ENCODE results near the gene VGLL4. TPM values are rescaled to one million over a fixed set of nuclear protein-coding genes. Genes with fewer than 3 reads are reported as not detected.

The VGLL4 gene
- total RNA-seq, 1 donor from 2014 or later, result 82.6 TPM

GRCh38 chr3:11563159-11563864, 80.4 kb downstream of the VGLL4 start:
- H3K36me3 ChIP-seq, result no peaks in the 10 kb centered on the region
- TF ChIP-seq EZH2 (IDR thresholded peaks at IDR 0.05) (no peak), EZH2phosphoT487 (IDR thresholded peaks at IDR 0.05) (no peak)
- TF ChIP-seq, protein P1, sequence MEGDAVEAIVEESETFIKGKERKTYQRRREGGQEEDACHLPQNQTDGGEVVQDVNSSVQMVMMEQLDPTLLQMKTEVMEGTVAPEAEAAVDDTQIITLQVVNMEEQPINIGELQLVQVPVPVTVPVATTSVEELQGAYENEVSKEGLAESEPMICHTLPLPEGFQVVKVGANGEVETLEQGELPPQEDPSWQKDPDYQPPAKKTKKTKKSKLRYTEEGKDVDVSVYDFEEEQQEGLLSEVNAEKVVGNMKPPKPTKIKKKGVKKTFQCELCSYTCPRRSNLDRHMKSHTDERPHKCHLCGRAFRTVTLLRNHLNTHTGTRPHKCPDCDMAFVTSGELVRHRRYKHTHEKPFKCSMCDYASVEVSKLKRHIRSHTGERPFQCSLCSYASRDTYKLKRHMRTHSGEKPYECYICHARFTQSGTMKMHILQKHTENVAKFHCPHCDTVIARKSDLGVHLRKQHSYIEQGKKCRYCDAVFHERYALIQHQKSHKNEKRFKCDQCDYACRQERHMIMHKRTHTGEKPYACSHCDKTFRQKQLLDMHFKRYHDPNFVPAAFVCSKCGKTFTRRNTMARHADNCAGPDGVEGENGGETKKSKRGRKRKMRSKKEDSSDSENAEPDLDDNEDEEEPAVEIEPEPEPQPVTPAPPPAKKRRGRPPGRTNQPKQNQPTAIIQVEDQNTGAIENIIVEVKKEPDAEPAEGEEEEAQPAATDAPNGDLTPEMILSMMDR (IDR thresholded peaks at IDR 0.05), result no peak
- H3K4me1 ChIP-seq, result peaks cover 3% of the 10 kb centered on the region

DNA sequence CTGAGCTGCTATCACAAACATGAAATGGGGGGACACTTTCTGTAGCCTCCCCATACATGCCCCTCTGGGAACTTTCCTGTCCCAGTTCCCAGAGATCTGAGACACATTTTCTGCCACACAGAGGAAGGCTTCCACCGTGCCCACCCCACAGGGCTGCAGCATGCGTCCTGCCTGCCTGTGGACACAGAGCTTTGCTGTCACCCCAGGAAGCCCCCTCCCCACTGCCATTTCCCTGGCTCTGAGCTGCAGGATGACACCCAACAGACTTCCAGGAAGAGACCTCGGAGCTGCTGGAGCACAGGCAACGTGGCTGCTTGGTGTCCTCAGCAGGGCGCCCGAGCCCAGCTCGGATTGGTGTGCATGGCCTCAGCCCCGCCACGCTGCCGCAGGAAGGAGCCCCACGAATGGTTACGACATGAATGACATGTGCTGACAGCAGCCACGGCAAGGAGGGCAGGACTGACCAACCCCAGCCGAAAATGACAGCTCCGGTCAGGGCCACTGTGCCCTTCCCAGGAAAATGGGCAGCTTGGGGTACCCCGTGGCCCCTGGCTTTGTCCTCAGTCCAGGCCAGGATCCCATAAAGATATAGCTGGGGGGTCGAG, 81.3 kb downstream of the VGLL4 start:
- no peaks in the 10 kb centered on the region for H3K9me3 Mint-ChIP-seq
- Histone ChIP-seq H3K79me2 (ENCODE audit: low read depth) (peaks cover 45% of the 10 kb centered on the region), H3K27me3 (no peaks in the 10 kb centered on the region), H3K9me3 (ENCODE audit: low read depth) (no peaks in the 10 kb centered on the region), H3K9ac (no peak overlapping the region), H4K20me1 (ENCODE audit: low read depth) (peaks cover 90% of the 10 kb centered on the region), H3K4me2 (no peak overlapping the region), H3K27ac (no peak overlapping the region), H3F3A (ENCODE audit: low read depth) (no peaks in the 10 kb centered on the region), H2AFZ (replicated peaks) (no peak overlapping the region), H3K4me1 (peaks cover 3% of the 10 kb centered on the region), H3K36me3 (no peaks in the 10 kb centered on the region), H3K4me3 (no peak overlapping the region)
- DNase-seq (ENCODE audit: low spot score), result no peak
- no peak for TF ChIP-seq EZH2phosphoT487 (IDR thresholded peaks at IDR 0.05)
- TF ChIP-seq EZH2 (IDR thresholded peaks at IDR 0.05), result no peak
- H3K4me3 Mint-ChIP-seq, result no peak overlapping the region
- H3K27ac Mint-ChIP-seq, result no peak overlapping the region
- peaks cover 10% of the 10 kb centered on the region for H3K27me3 Mint-ChIP-seq (ENCODE audit: insufficient read depth, low read depth)
- H3K36me3 Mint-ChIP-seq, result peaks cover 49% of the 10 kb centered on the region
- H3K4me1 Mint-ChIP-seq, result peaks cover 51% of the 10 kb centered on the region

More at GRCh38 chr3:11563159-11563864, 80.4 kb downstream of the VGLL4 start:
- Histone ChIP-seq H2AFZ (replicated peaks) (no peak overlapping the region), H3K27ac (no peak overlapping the region), H3K27me3 (no peaks in the 10 kb centered on the region), H4K20me1 (ENCODE audit: low read depth) (peaks cover 91% of the 10 kb centered on the region), H3K79me2 (ENCODE audit: low read depth) (peaks cover 53% of the 10 kb centered on the region), H3K4me3 (no peak overlapping the region), H3K9me3 (ENCODE audit: low read depth) (no peaks in the 10 kb centered on the region), H3K4me2 (no peak overlapping the region), H3F3A (ENCODE audit: low read depth) (no peaks in the 10 kb centered on the region), H3K9ac (no peak overlapping the region)
- no peak overlapping the region for H3K27ac Mint-ChIP-seq
- peaks cover 44% of the 10 kb centered on the region for H3K4me1 Mint-ChIP-seq
- H3K27me3 Mint-ChIP-seq (ENCODE audit: insufficient read depth, low read depth), result peaks cover 12% of the 10 kb centered on the region
- DNase-seq (ENCODE audit: low spot score), result no peak
- no peaks in the 10 kb centered on the region for H3K9me3 Mint-ChIP-seq
- H3K4me3 Mint-ChIP-seq, result no peak overlapping the region
- peaks cover 46% of the 10 kb centered on the region for H3K36me3 Mint-ChIP-seq

- DNase-seq (ENCODE audit: low spot score), result no peak
- H3K4me1 Mint-ChIP-seq, result peaks cover 62% of the 10 kb centered on the region
Observed at GRCh38 chr3:11560746-11561145, 83.0 kb downstream of the VGLL4 start.

More at GRCh38 chr3:11560746-11561145, 83.0 kb downstream of the VGLL4 start:
- no peak overlapping the region for H3K4me3 Mint-ChIP-seq
- no peaks in the 10 kb centered on the region for H3K9me3 ChIP-seq (ENCODE audit: low read depth)
- H3K27ac ChIP-seq, result no peak overlapping the region
- H3K9me3 Mint-ChIP-seq, result no peaks in the 10 kb centered on the region
- peaks cover 90% of the 10 kb centered on the region for H4K20me1 ChIP-seq (ENCODE audit: low read depth)
- H3K27ac Mint-ChIP-seq, result peak overlapping the region; percentile 95
- no peaks in the 10 kb centered on the region for H3K36me3 ChIP-seq
- no peaks in the 10 kb centered on the region for H3K27me3 ChIP-seq
- H2AFZ ChIP-seq (replicated peaks), result no peak overlapping the region
- peaks cover 3% of the 10 kb centered on the region for H3K4me1 ChIP-seq
- no peaks in the 10 kb centered on the region for H3F3A ChIP-seq (ENCODE audit: low read depth)
- TF ChIP-seq, protein P1 (IDR thresholded peaks at IDR 0.05), result no peak
- no peak for TF ChIP-seq EZH2 (IDR thresholded peaks at IDR 0.05)
- no peak for TF ChIP-seq EZH2phosphoT487 (IDR thresholded peaks at IDR 0.05)
- H3K9ac ChIP-seq, result no peak overlapping the region
- H3K79me2 ChIP-seq (ENCODE audit: low read depth), result peaks cover 39% of the 10 kb centered on the region
- H3K36me3 Mint-ChIP-seq, result peaks cover 41% of the 10 kb centered on the region
- H3K4me2 ChIP-seq, result no peak overlapping the region
- no peak overlapping the region for H3K4me3 ChIP-seq
- H3K27me3 Mint-ChIP-seq (ENCODE audit: insufficient read depth, low read depth), result peaks cover 12% of the 10 kb centered on the region

All from neural progenitor cell (in vitro differentiated cells).